A549 (cell line): Measurements from ENCODE around the gene MARCHF10. TPM values are rescaled to one million over a fixed set of nuclear protein-coding genes. Genes with fewer than 3 reads are reported as not detected.

Experiments
- ATAC-seq, 2 experiments: fragments of 200-7000 bp in 1 of 2; fragments of >200 bp in 1 of 2; cut with Nextera tagmentation in 1 of 2; cut with Tn5 transposase in 1 of 2; 3 replicates each; pipeline versions ENCODE4 v1.8.0 to v1.9.1; 2018 to 2020; ENCODE audit warnings: mild to moderate bottlenecking in 1 of 2, moderate library complexity in 1 of 2
- CTCF ChIA-PET: fragments of 300-600 bp; sonication (Branson Sonifier 250); formaldehyde crosslinking; extraction: SDS; loops from one replicate; lab custom pipeline; 2021; ENCODE audit warnings: antibody characterized with exemption, inconsistent platforms; lab: Yijun Ruan, JAX
- POLR2A ChIA-PET: fragments of 350-600 bp; formaldehyde crosslinking; extraction: SDS; loops from one replicate; lab custom pipeline; 2021; ENCODE audit warnings: antibody characterized with exemption, inconsistent platforms; lab: Yijun Ruan, JAX
- DNase-seq, 2 experiments: peaks; one replicate each; pipeline versions ENCODE4 v3.0.0 to v3.0.0-alpha.2; 2011 to 2016; ENCODE audit warnings: low read depth in 1 of 2, low spot score in 1 of 2
- FAIRE-seq: peaks from 2 replicates; lab custom pipeline; 2011; peaks lifted over from hg19 to GRCh38; lab: Jason Lieb, UNC
- H3K27ac ChIP-seq, 2 experiments: fragments of >200 bp; sonication (Bioruptor Twin); formaldehyde crosslinking; 3 replicates each; pipeline ENCODE4 v1.5.1; 2016 to 2017
- H3K4me1 ChIP-seq: fragments of >200 bp; sonication (Bioruptor Twin); formaldehyde crosslinking; 3 replicates; pipeline ENCODE4 v1.6.1; 2016
- H3K4me2 ChIP-seq: fragments of >200 bp; sonication (Bioruptor Twin); formaldehyde crosslinking; 3 replicates; pipeline ENCODE4 v1.6.1; 2016
- H3K4me3 ChIP-seq: fragments of >200 bp; sonication (Bioruptor Twin); formaldehyde crosslinking; 3 replicates; pipeline ENCODE4 v1.5.1; 2016
- H3K9me3 ChIP-seq: fragments of >200 bp; sonication (Bioruptor Twin); formaldehyde crosslinking; 3 replicates; pipeline ENCODE4 v1.6.1; 2016
- BHLHE40 ChIP-seq: IDR thresholded peaks from 2 replicates; pipeline ENCODE4 v1.6.1; 2012; ENCODE audit warnings: low read depth, low read length, inconsistent platforms
- E2F6 ChIP-seq: IDR thresholded peaks from 2 replicates; pipeline ENCODE4 v1.6.1; 2012; ENCODE audit warnings: low read depth, borderline replicate concordance
- EHF ChIP-seq: fragments of 250-450 bp; sonication (Bioruptor Pico); IDR thresholded peaks from 2 replicates; pipeline ENCODE4 v1.5.0; 2020; ENCODE audit warnings: mild to moderate bottlenecking
- EHMT2 ChIP-seq: fragments of 200-600 bp; sonication (generic); IDR thresholded peaks from 2 replicates; pipeline ENCODE4 v1.6.1; 2016; ENCODE audit warnings: antibody characterized with exemption, low read depth, mild to moderate bottlenecking, moderate library complexity
- FOSL2 ChIP-seq, 2 experiments: fragments of 450-650 bp in 1 of 2; fragments of >200 bp in 1 of 2; sonication (Bioruptor Twin) in 1 of 2; formaldehyde crosslinking; IDR thresholded peaks; 2 replicates each; pipeline versions ENCODE4 v1.5.0 to v1.6.1; 2016 to 2020; ENCODE audit warnings: mild to moderate bottlenecking in 1 of 2, moderate library complexity in 1 of 2
- FOXS1 ChIP-seq: fragments of 250-450 bp; sonication (Bioruptor Pico); IDR thresholded peaks from 2 replicates; pipeline ENCODE4 v1.5.0; 2020; ENCODE audit warnings: mild to moderate bottlenecking, moderate library complexity
- GATA3 ChIP-seq: IDR thresholded peaks from 2 replicates; pipeline ENCODE4 v1.6.1; 2012; ENCODE audit warnings: borderline replicate concordance
- HDAC2 ChIP-seq: fragments of 200-600 bp; sonication (generic); IDR thresholded peaks from 2 replicates; pipeline ENCODE4 v1.6.1; 2016
- HES2 ChIP-seq: fragments of >200 bp; sonication (Bioruptor Twin); formaldehyde crosslinking; IDR thresholded peaks from 2 replicates; pipeline ENCODE4 v1.6.1; 2016
- JUN ChIP-seq, 2 experiments: fragments of >200 bp; sonication (Bioruptor Twin); formaldehyde crosslinking; IDR thresholded peaks; 2 replicates in 1 of 2; 3 replicates in 1 of 2; pipeline ENCODE4 v1.6.1; 2016 to 2017
- MAZ ChIP-seq: fragments of 150-350 bp; IDR thresholded peaks from 2 replicates; pipeline ENCODE4 v1.6.1; 2014; ENCODE audit warnings: antibody characterized with exemption, low read depth, low read length, borderline replicate concordance
- NPAS2 ChIP-seq: fragments of 250-450 bp; sonication (Bioruptor Pico); IDR thresholded peaks from 2 replicates; pipeline ENCODE4 v1.8.0; 2022; ENCODE audit warnings: mild to moderate bottlenecking, moderate library complexity, borderline replicate concordance
- PBX3 ChIP-seq: IDR thresholded peaks from 2 replicates; pipeline ENCODE4 v1.6.1; 2012
- POLR2A ChIP-seq: IDR thresholded peaks from 2 replicates; pipeline ENCODE4 v1.6.1; 2012; ENCODE audit warnings: mild to moderate bottlenecking, low read length
- RFX5 ChIP-seq: fragments of 450-650 bp; IDR thresholded peaks from 2 replicates; pipeline ENCODE4 v1.7.1; 2014; ENCODE audit warnings: antibody characterized with exemption, mild to moderate bottlenecking, moderate library complexity
- SMC3 ChIP-seq: fragments of >200 bp; sonication (Bioruptor Twin); formaldehyde crosslinking; IDR thresholded peaks from 3 replicates; pipeline ENCODE4 v1.6.1; 2018; ENCODE audit warnings: inconsistent platforms
- TFCP2L1 ChIP-seq: fragments of 250-450 bp; sonication (Bioruptor Pico); IDR thresholded peaks from 2 replicates; pipeline ENCODE4 v1.5.0; 2021; ENCODE audit warnings: mild to moderate bottlenecking
- ZNF302 ChIP-seq: fragments of 250-450 bp; sonication (Bioruptor Pico); IDR thresholded peaks from 2 replicates; pipeline ENCODE4 v1.9.0; 2021; ENCODE audit warnings: inconsistent platforms, mild to moderate bottlenecking, moderate library complexity
- ZSCAN20 ChIP-seq: fragments of 250-450 bp; sonication (Bioruptor Pico); IDR thresholded peaks from 2 replicates; pipeline ENCODE4 v1.8.0; 2022; ENCODE audit warnings: mild to moderate bottlenecking, moderate library complexity
- WGBS: methylation state at CpG from one replicate; pipeline ENCODE4 v1.1.6; 2017; ENCODE audit errors: missing lambda C conversion rate; 5-methylcytosine and 5-hydroxymethylcytosine counted together
- polyA plus RNA-seq, 4 experiments: library from polyadenylated mRNA; depleted of rRNA in 3 of 4; stranded (reverse); fragments of >200 nt; fragmentation: RNase III in 1 of 4; extraction: RNeasy Plus Mini Kit Qiagen cat#74134 plus additional on column Dnase treatment in 1 of 4; gene quantifications; 2 replicates in 3 of 4; 3 replicates in 1 of 4; pipeline ENCODE4 v1.2.3, GENCODE V29; 2011 to 2017
- small RNA-seq, 6 experiments: library from RNA; depleted of rRNA; stranded (forward); fragments of <200 nt; gene quantifications; one replicate each; pipeline ENCODE3, GENCODE V24; 2012

Gene MARCHF10
- polyA plus RNA-seq, 2 of the 4 experiments (the other 2 are of a cell fraction), result 0.43 to 0.57 TPM

GRCh38 chr17:62653002-62653825, 154.9 kb downstream of the MARCHF10 start:
- CTCF ChIA-PET, result interaction anchor here (1.5 kb wide), 1 partner anchor 311 kb away, joined by 4 read pairs; no protein-coding TSS in a partner anchor

GRCh38 chr17:62652251-62653001, 155.7 kb downstream of the MARCHF10 start:
- peak in 1 of 2 experiments; percentile 48 for DNase-seq
- no peak for TF ChIP-seq HES2
- peak; percentile 40; the same call in 1 of the 2 replicates for TF ChIP-seq PBX3
- TF ChIP-seq E2F6, result peak; percentile 76
- TF ChIP-seq FOXS1 (CRISPR knock-in tag), result peak; percentile 79; the same call in 1 of the 2 replicates
- TF ChIP-seq TFCP2L1 (CRISPR knock-in tag), result peak; percentile 64; the same call in 1 of the 2 replicates
- peak in 1 of 2 experiments; percentile 52; a peak in 3 of 5 replicates for TF ChIP-seq JUN (IDR thresholded peaks at IDR 0.05)
- H3K4me1 ChIP-seq, result peaks cover 15% of the 10 kb centered on the region
- peak overlapping the region; percentile 55 for H3K4me3 ChIP-seq
- H3K9me3 ChIP-seq, result no peaks in the 10 kb centered on the region
- WGBS, result 15% methylated on average over 23 of the region's 57 CpGs
- ATAC-seq, result peak; percentile 44 to 67
- CTCF ChIA-PET, result interaction anchor here (1.5 kb wide), 1 partner anchor 311 kb away, joined by 4 read pairs; no protein-coding TSS in a partner anchor
- peak overlapping the region; percentile 79 to 90 for H3K27ac ChIP-seq
- FAIRE-seq, result no peak
- H3K4me2 ChIP-seq, result peak overlapping the region; percentile 99
- POLR2A ChIA-PET, result interaction anchor here (0.7 kb wide), 1 partner anchor 1301 kb away, joined by 4 read pairs; no protein-coding TSS in a partner anchor

More at GRCh38 chr17:62653002-62653825, 154.9 kb downstream of the MARCHF10 start:
- no peaks in the 10 kb centered on the region for H3K9me3 ChIP-seq
- H3K4me1 ChIP-seq, result peaks cover 15% of the 10 kb centered on the region
- POLR2A ChIA-PET, result interaction anchor here (0.5 to 0.7 kb wide), 2 partner anchors 708 to 1301 kb away, joined by 3 to 4 read pairs; no protein-coding TSS in a partner anchor
- ATAC-seq (peak; percentile 75 to 84), DNase-seq (peak; percentile 69 to 94)
- 19% methylated on average over 24 of the region's 30 CpGs for WGBS
- TF ChIP-seq EHF (CRISPR knock-in tag) (no peak), ZSCAN20 (CRISPR knock-in tag) (no peak), POLR2A (0 out of 2 replicates have a peak, but pooled peaks have one; percentile 24), E2F6 (0 out of 2 replicates have a peak, but pooled peaks have one; percentile 32), RFX5 (no peak), JUN (IDR thresholded peaks at IDR 0.05) (0 out of 5 replicates have a peak, but pooled peaks of 1 of the 2 experiments have one; percentile 7), BHLHE40 (no peak), ZNF302 (CRISPR knock-in tag) (no peak), FOSL2 (IDR thresholded peaks at IDR 0.05) (no peak), FOSL2 (CRISPR knock-in tag; IDR thresholded peaks at IDR 0.05) (no peak), EHMT2 (no peak), SMC3 (no peak), NPAS2 (CRISPR knock-in tag) (no peak), GATA3 (no peak), MAZ (peak; percentile 98), HDAC2 (no peak)
- TF ChIP-seq, all 56 proteins: peak for 4
- peak overlapping the region; percentile 79 to 90 for H3K27ac ChIP-seq
- peak overlapping the region; percentile 99 for H3K4me2 ChIP-seq
- no peak for FAIRE-seq
- peak overlapping the region; percentile 55 for H3K4me3 ChIP-seq

Small RNA genes within 50 kb of the gene (small RNA-seq; reads per million reads assigned to genes)
- gene RF00019 (0 reads per million in 6 experiments), gene RNU6-446P (0 reads per million in 6 experiments)

Other genes starting within 250 kb of the MARCHF10 start
- 17.5 and 20.2 TPM in 2 replicates for gene MRC2, start 180.6 kb downstream of the MARCHF10 start, polyA plus RNA-seq (2011; rRNA removed)
- gene MRC2, start 180.6 kb downstream of the MARCHF10 start, polyA plus RNA-seq (2017; fragmentation: RNase III; extraction: RNeasy Plus Mini Kit Qiagen cat#74134 plus additional on column Dnase treatment), result 38.8 to 61.4 TPM (median 57.3 TPM) in 3 replicates
- 33.7 and 60.6 TPM in 2 replicates for gene TANC2, start 157.9 kb upstream of the MARCHF10 start, polyA plus RNA-seq (2011; rRNA removed)
- gene TANC2, start 157.9 kb upstream of the MARCHF10 start, polyA plus RNA-seq (2017; fragmentation: RNase III; extraction: RNeasy Plus Mini Kit Qiagen cat#74134 plus additional on column Dnase treatment), result 16.3 to 19.4 TPM (median 17.9 TPM) in 3 replicates